Astrocyte of the cerebellum (primary cell): Measurements from ENCODE around the gene TNP2.
A peak's percentile ranks its signal among the peaks of the same experiment; 100 is the strongest.

Source experiments
- DNase-seq: peaks from one replicate; pipeline ENCODE4 v3.0.0-alpha.2; 2011; ENCODE audit warnings: low read depth
- H3K4me3 ChIP-seq: 2 replicates; pipeline ENCODE4 v1.5.1; 2011; ENCODE audit warnings: mild to moderate bottlenecking, low read depth, low read length, moderate library complexity
- CTCF ChIP-seq: IDR thresholded peaks from 2 replicates; pipeline ENCODE4 v1.5.1; 2012; ENCODE audit warnings: low read length, low read depth, moderate library complexity, mild to moderate bottlenecking; ENCODE audit errors: missing control alignments
- in situ Hi-C: cut with HindIII; loops from 2 replicates; pipeline ENCODE4 v1.10.0; 2017; ENCODE audit warnings: low sequenced_read_pairs

TNP2 gene

GRCh38 chr16:11255737-11256660 lies 13.1 kb downstream of the TNP2 start, which contains the start of gene SOCS1:
Gene SOCS1 (minus strand): TSS chr16:11256204. CDS start chr16:11255478, 726 bp downstream.
- DNase-seq: peak; percentile 51
- TF ChIP-seq CTCF: peak; percentile 72
- in situ Hi-C loops: no loop called here
- peak within 1 kb of the TSS; percentile 74 for H3K4me3 ChIP-seq

DNA sequence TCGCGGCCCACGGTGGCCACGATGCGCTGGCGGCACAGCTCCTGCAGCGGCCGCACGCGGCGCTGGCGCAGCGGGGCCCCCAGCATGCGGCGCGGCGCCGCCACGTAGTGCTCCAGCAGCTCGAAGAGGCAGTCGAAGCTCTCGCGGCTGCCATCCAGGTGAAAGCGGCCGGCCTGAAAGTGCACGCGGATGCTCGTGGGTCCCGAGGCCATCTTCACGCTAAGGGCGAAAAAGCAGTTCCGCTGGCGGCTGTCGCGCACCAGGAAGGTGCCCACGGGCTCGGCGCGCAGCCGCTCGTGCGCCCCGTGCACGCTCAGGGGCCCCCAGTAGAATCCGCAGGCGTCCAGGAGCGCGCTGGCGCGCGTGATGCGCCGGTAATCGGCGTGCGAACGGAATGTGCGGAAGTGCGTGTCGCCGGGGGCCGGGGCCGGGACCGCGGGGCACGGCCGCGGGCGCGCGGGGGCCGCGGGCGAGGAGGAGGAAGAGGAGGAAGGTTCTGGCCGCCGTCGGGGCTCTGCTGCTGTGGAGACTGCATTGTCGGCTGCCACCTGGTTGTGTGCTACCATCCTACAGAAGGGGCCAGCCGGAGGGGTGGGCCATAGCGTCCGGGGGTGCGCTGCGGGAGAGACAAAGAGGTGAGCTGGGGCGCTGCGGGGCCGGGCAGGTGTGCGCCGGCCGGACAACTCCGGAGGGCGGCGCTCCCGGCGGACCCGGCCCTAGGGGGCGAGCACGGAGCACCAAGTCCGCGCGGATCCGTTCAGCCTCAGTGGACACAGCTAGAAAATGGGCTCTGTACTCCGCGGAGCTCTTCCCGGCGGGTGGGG lies 14.0 kb downstream of the TNP2 start:
- no peak for DNase-seq
- in situ Hi-C loops: no loop called here
- peak overlapping the region; percentile 74 for H3K4me3 ChIP-seq
- no peak for TF ChIP-seq CTCF

GRCh38 chr16:11253995-11254912 lies 14.9 kb downstream of the TNP2 start:
- in situ Hi-C loops: no loop called here
- no peak for DNase-seq
- no peak for TF ChIP-seq CTCF
- H3K4me3 ChIP-seq: peak overlapping the region; percentile 74

DNA sequence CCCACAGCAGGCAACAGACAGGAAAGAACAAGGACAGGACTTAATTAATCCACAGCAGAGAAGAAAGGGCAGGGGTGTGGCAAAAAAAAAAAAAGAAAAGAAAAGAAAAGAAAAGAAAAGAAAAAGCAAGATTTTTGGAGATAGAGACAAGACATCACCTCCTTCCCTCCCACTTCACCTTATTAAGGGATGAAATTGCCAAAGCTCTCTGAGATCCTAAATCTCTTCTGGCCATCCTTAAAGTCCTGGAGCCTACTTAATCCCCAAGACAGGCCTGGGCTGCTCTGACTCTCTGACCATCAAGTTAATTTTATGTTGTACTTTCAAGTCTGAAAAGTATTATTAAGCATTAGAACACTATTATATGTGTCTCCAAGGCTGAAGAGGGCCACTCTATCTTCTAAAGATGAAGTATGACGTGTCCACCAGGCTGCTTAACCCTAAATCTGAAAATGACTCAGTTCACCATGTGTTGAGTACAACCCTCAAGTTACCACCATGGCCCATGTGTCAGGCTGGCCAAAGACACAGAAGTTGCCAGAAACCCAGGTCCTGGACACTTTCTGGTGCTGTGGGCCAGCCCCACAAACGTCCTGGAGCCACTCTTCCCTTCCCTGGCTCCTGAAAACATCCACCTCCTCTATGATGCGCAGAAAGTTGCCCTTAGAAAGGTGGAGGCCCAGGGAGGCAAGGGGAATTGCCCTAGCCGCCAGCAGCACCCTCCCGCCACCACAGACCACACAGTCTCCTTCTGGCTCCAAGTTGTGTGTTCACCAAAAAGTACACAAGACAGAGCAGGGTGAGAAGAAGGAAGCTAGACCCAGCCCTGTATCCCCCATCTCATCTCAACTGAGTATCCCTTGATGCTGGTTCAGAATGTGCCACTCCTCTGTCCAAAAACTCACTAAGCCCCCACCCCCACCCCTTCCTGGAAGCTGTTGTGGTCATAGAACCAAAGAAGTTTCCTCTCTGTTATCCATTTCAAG lies 15.8 kb downstream of the TNP2 start:
- H3K4me3 ChIP-seq: peak overlapping the region; percentile 74
- DNase-seq: no peak
- in situ Hi-C loops: no loop called here
- TF ChIP-seq CTCF: no peak

- in situ Hi-C loops: no loop called here
- no peak overlapping the region for H3K4me3 ChIP-seq
- no peak for DNase-seq
- TF ChIP-seq CTCF: no peak
Observed at GRCh38 chr16:11252482-11252931, 16.6 kb downstream of the TNP2 start.
